ENCODE results near the gene CNMD.

CNMD gene

DNA sequence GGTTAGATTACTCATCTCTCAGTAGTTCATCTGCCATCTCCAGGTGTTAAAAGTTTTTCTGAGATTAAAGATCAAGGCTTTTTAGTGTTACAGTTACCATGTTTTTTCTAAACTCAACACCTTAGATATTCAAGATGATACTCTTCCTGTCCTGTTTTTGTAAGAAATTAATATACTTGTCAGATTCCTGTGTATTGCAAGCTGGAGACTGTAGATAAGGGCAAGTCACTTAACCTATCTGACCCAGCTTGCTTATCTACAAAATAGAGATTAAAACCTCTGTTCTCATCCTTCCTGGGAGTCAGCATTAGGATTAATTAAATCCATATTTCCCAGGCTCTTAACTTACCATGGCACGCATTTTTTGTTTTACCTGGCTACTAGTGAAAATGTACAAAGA is 61.8 kb downstream of the CNMD start:
- DNase-seq = no peak

DNA sequence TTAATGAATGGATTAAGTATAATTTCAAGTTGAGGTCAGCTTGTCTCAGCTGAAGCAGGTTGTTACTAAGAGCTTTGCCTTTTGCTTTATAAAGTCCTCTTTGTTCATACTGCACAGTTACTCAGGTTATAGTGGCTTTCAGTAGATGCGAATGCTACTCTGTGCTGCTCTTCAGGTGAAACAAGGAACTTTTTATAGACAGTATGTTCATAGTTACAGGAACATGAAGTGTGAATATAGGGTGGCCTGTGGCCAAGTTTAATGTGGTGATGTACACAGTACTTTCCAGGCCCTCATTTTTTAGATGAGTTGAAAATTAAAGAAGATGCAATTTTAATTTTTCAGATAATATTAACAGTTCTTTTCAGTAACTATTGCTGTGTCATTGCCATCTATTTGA is 66.2 kb downstream of the CNMD start:
- DNase-seq = no peak

DNA sequence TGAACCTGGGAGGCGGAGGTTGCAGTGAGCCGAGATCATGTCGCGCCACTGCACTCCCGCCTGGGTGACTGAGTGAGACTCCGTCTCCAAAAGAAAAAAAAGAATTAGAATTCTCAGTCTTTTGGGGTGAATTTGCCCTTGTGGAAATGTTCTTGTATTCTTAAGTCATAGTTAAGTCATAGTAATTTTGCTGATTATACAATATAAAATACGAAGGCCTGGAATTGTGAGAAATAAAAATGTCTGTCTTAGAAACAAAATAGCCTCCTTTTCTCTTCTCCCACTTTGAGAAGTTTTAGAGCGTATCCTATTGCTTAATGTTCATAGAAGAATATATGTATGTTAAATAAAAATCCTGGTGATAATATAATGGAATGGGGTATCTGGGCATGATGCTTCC is 68.9 kb downstream of the CNMD start:
- no peak for DNase-seq

DNA sequence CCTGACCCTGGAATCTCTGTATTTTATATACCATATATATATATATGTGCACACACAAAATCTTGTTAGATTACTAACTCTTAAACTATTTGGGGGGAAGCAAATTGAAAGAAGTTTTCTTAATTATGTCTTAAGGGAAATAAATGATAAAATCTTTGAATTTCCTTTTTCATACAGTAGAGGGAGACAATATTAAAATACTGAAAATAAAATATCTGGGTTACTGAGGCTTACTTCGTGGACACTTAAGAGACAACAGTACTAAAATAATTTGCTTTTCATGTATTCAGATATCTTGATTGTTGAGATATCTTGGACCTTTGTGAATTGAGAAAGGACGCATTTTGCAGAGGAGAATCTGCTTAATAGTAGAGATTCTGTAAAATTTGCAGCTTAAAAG is 69.9 kb downstream of the CNMD start:
- no peak for DNase-seq

DNA sequence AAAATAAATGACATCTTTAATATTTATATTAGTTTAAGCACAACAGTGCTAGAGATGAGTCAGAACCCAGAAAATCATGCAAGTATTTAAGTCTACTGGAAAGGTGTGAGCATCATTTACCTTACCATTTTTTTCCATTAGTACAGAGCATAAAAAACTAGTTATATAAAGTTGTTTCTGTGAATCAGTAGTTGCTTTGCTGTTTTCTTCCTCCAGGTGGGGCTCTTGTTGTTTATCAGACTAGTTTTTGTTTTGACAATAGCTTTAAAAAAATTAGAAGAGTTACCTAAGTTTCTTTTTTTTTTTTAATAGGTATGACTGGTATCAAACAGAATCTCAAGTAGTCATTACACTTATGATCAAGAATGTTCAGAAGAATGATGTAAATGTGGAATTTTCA is 74.3 kb downstream of the CNMD start:
- DNase-seq = no peak

DNA sequence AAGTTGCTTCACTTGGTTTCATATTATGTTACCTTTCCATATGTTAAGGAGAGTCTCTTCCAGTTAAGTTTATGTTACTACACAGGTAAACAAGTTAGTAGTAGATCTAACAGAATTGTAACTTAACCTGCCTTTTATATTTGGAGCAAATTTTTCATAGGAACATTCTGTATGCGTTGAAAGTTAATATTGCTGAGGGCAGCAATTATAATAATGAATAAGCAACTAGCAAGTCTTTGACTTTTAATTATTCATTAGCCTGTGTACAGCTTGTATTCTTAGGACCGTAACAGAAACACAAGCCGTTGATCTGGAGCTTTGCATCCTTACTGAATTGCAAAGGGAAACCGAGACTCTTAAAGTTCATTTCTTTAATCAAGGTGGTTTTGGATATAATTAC is 75.3 kb downstream of the CNMD start:
- no peak for DNase-seq

DNA sequence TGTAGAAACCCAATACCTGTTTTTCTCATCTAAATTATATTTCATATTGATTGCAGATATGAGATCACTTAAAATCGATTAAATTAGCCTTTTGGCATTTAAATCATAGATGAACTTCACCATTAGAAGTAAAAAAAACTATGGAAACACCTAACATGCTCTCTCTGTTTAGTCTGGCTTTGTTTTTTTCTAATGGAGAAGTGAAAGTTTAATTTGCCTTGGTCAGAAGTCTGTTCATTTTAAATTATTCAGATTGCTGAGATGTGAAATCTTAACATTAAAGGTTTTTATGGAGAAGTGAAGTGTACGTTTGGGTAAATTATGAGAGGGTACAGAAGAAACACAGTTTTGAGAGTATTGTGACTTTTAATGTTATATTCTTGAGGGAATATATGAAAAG is 80.3 kb downstream of the CNMD start:
- no peak for DNase-seq
